Transverse colon (tissue), 4 donors: Measurements from ENCODE around the gene DCUN1D3. TPM values are rescaled to one million over a fixed set of nuclear protein-coding genes. Genes with fewer than 3 reads are reported as not detected.
"Not testable (repeated sequence)": the region's sequence is repeated elsewhere in the genome, so short reads cannot be mapped to it uniquely, and the experiment has no call there.

Experiments used
- DNase-seq: peaks from one replicate; pipeline ENCODE4 v3.0.0-alpha.2; 2019
- H3K27ac ChIP-seq, 4 donors: fragments of 200-600 bp; sonication (generic); 2 replicates each; pipeline ENCODE4 v1.5.1; 2016 to 2018; ENCODE audit warnings: inconsistent platforms in 4 of 4
- H3K27me3 ChIP-seq: fragments of 200-600 bp; sonication (generic); 2 replicates; pipeline ENCODE4 v1.5.1; 2017; ENCODE audit warnings: inconsistent platforms
- H3K36me3 ChIP-seq, 4 donors: fragments of 200-600 bp; sonication (generic); 2 replicates each; pipeline ENCODE4 v1.5.1; 2017 to 2019; ENCODE audit warnings: inconsistent platforms in 4 of 4
- H3K4me1 ChIP-seq, 4 donors: fragments of 200-600 bp; sonication (generic); 2 replicates each; pipeline ENCODE4 v1.5.1; 2017 to 2020; ENCODE audit warnings: inconsistent platforms in 4 of 4
- H3K4me3 ChIP-seq, 4 donors: fragments of 200-600 bp; sonication (generic); 1 replicate in 1 of 4; 2 replicates in 3 of 4; pipeline versions ENCODE4 v1.5.1 to v1.6.1; 2017 to 2019; ENCODE audit warnings: inconsistent platforms in 4 of 4
- H3K9me3 ChIP-seq, 2 donors: fragments of 200-600 bp; sonication (generic); 2 replicates each; pipeline ENCODE4 v1.5.1; 2017 to 2019; ENCODE audit warnings: inconsistent platforms in 2 of 2
- CTCF ChIP-seq, 5 experiments: fragments of 200-600 bp in 3 of 5; fragments of 450-650 bp in 2 of 5; sonication (generic) in 3 of 5; IDR thresholded peaks; 1 replicate in 2 of 5; 2 replicates in 3 of 5; pipeline ENCODE4 v1.5.1; 2016 to 2017; ENCODE audit warnings: antibody characterized with exemption in 5 of 5, inconsistent platforms in 3 of 5, mild to moderate bottlenecking in 2 of 5, moderate library complexity in 1 of 5
- EP300 ChIP-seq: sonication (generic); formaldehyde crosslinking; IDR thresholded peaks from one replicate; pipeline ENCODE4 v1.6.1; 2017; ENCODE audit warnings: antibody characterized with exemption, low read depth
- POLR2A ChIP-seq: fragments of 450-650 bp; IDR thresholded peaks from one replicate; pipeline ENCODE4 v1.6.1; 2016; ENCODE audit warnings: antibody characterized with exemption, mild to moderate bottlenecking, moderate library complexity
- POLR2AphosphoS5 ChIP-seq, 3 donors: sonication (generic); formaldehyde crosslinking; IDR thresholded peaks; one replicate each; pipeline ENCODE4 v1.6.1; 2016; ENCODE audit warnings: antibody characterized with exemption in 3 of 3
- WGBS, 2 donors: methylation state at CpG; one replicate each; pipeline ENCODE4 v1.1.5; 2018; ENCODE audit warnings: low coverage in 1 of 2; 5-methylcytosine and 5-hydroxymethylcytosine counted together
- in situ Hi-C, 4 donors: fragments of 200-750 bp; cut with MboI; loops; one replicate each; pipeline versions ENCODE4 v1.15.0 to v1.15.1; 2017; ENCODE audit warnings: low sequenced_read_pairs in 3 of 4, low pct_ligation_motif_present in 1 of 4, low pct_unique_long_range_greater_than_20kb in 1 of 4
- intact Hi-C: fragments of 100-400 bp; cut with DNase I; formaldehyde crosslinking; loops from one replicate; pipeline ENCODE4 v1.15.1; 2023; ENCODE audit warnings: low total_unique reads
- total RNA-seq, 4 donors: library from RNA; depleted of rRNA; stranded (reverse); fragments of >200 nt; gene quantifications; one replicate each; pipeline ENCODE4 v1.1.0, GENCODE V29; 2016

The DCUN1D3 gene
- total RNA-seq, result 10 to 100 TPM in 2 of 4 donors, 1 to 10 TPM in 2; 5.6 to 47.6 (median 10.5) TPM

GRCh38 chr16:20900299-20901067 lies at the start of gene DCUN1D3, which contains the start of gene LYRM1:
DCUN1D3 (minus strand) TSS chr16:20900358; CDS start chr16:20862538, 37,820 bp downstream.
LYRM1 (plus strand) TSS chr16:20900771; CDS start chr16:20915556, 14,785 bp downstream.
- TF ChIP-seq POLR2A, result peak; percentile 96
- TF ChIP-seq EP300, result peak; percentile 67
- peak; percentile 89 to 97 (median 95) for TF ChIP-seq POLR2AphosphoS5 (IDR thresholded peaks at IDR 0.05)
- no peak for TF ChIP-seq CTCF (IDR thresholded peaks at IDR 0.05)
- Histone ChIP-seq H3K4me1 (peaks cover 12 to 57% (median 37%) of the 10 kb centered on the region in 4 donors), H3K36me3 (no peaks in the 10 kb centered on the region), H3K27me3 (no peaks in the 10 kb centered on the region), H3K27ac (peak within 1 kb of the TSS; percentile 93 to 97 (median 94)), H3K9me3 (no peaks in the 10 kb centered on the region), H3K4me3 (peak within 1 kb of the TSS; percentile 62 to 84 (median 76))
- WGBS, 2 donors, result 0 to 1% methylated on average over 4 to 55 of the region's 62 CpGs
- in situ Hi-C loops (loop anchor here in 1 of 4 donors (5.0 kb wide), 1 partner anchor 48 kb away; no protein-coding TSS in a partner anchor), intact Hi-C loops (loop anchor here (5.0 kb wide), 1 partner anchor 48 kb away; no protein-coding TSS in a partner anchor)
- DNase-seq, result peak; percentile 96

- H3K4me1 ChIP-seq, result no peaks in the 10 kb centered on the region
- H3K27ac ChIP-seq, result no peak overlapping the region
- in situ Hi-C loops, result no loop called here
- intact Hi-C loops, result no loop called here
- no peak overlapping the region for H3K4me3 ChIP-seq
- TF ChIP-seq CTCF (IDR thresholded peaks at IDR 0.05), result no peak
- no peak for TF ChIP-seq EP300
- TF ChIP-seq POLR2A, result no peak
- TF ChIP-seq POLR2AphosphoS5 (IDR thresholded peaks at IDR 0.05), result no peak
- WGBS, 2 donors, result 77 to 94% methylated on average over 2 to 3 of the region's 3 CpGs
- H3K9me3 ChIP-seq, result no peaks in the 10 kb centered on the region
- no peaks in the 10 kb centered on the region for H3K27me3 ChIP-seq
- DNase-seq, result peak; percentile 24
- no peaks in the 10 kb centered on the region for H3K36me3 ChIP-seq
Observed at GRCh38 chr16:20949660-20950059, 49.5 kb upstream of the DCUN1D3 start.

GRCh38 chr16:20948444-20948843 lies 48.3 kb upstream of the DCUN1D3 start:
- WGBS, 2 donors, result 88 to 100% methylated on average over 3 to 9 of the region's 9 CpGs
- in situ Hi-C loops, result no loop called here
- TF ChIP-seq EP300, result no peak
- TF ChIP-seq POLR2A, result no peak
- no peak for TF ChIP-seq CTCF (IDR thresholded peaks at IDR 0.05)
- no peak for TF ChIP-seq POLR2AphosphoS5 (IDR thresholded peaks at IDR 0.05)
- Histone ChIP-seq H3K27ac (no peak overlapping the region), H3K4me1 (no peaks in the 10 kb centered on the region), H3K27me3 (no peaks in the 10 kb centered on the region), H3K9me3 (no peaks in the 10 kb centered on the region), H3K4me3 (no peak overlapping the region), H3K36me3 (no peaks in the 10 kb centered on the region)
- DNase-seq, result no peak
- intact Hi-C loops, result no loop called here

GRCh38 chr16:20946015-20946629 lies 46.0 kb upstream of the DCUN1D3 start:
- Histone ChIP-seq H3K36me3 (no peaks in the 10 kb centered on the region), H3K4me3 (no peak overlapping the region), H3K9me3 (no peaks in the 10 kb centered on the region), H3K27ac (no peak overlapping the region), H3K27me3 (no peaks in the 10 kb centered on the region), H3K4me1 (no peaks in the 10 kb centered on the region)
- DNase-seq, result no peak
- TF ChIP-seq POLR2A (no peak), CTCF (IDR thresholded peaks at IDR 0.05) (no peak), POLR2AphosphoS5 (IDR thresholded peaks at IDR 0.05) (no peak), EP300 (no peak)
- in situ Hi-C loops (no loop called here), intact Hi-C loops (no loop called here)
- WGBS, 2 donors, result 86 to 89% methylated on average over 8 of the region's 8 CpGs

GRCh38 chr16:20945575-20945875 lies 45.4 kb upstream of the DCUN1D3 start:
- H3K4me3 ChIP-seq, intact Hi-C loops, DNase-seq, H3K27me3 ChIP-seq, in situ Hi-C loops, H3K4me1 ChIP-seq, H3K27ac ChIP-seq, H3K36me3 ChIP-seq, H3K9me3 ChIP-seq: not testable (repeated sequence)
- WGBS, 2 donors, result 96 to 97% methylated on average over 11 of the region's 11 CpGs
